ENCODE measurements around the gene LAMTOR5.
"Not testable (repeated sequence)": the region's sequence is repeated elsewhere in the genome, so short reads cannot be mapped to it uniquely, and the experiment has no call there.

LAMTOR5 gene

DNA sequence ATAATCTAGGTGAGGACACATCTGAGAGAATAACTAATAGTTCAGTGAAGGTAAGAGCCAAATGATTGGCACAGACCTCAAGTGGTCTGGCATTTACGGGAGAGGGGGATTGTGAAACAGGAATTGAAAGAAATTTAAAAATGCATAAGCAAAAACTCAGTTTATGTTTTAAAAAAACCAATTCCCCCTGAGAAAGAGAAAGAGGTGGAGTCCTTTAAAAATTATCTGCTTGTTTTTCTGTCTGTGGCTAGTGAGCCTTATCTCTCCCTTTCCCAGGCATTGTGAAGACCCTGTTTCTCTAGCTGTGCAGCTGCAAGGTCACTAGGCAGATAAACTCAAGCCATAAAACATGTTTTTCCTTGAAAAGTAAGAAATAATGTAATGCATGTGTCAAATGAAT is 5.6 kb upstream of the LAMTOR5 start:
- H3K23ac ChIP-seq (ENCODE audit: low read length); DNase-seq; H2AK5ac ChIP-seq (ENCODE audit: low read length); H4K12ac ChIP-seq (ENCODE audit: low read depth, low read length); H3K9me3 ChIP-seq (ENCODE audit: insufficient read depth, low read depth, low read length); H3K14ac ChIP-seq (ENCODE audit: low read length); H2BK12ac ChIP-seq (ENCODE audit: low read length); H3K4ac ChIP-seq (ENCODE audit: low read depth, low read length); H2AFZ ChIP-seq (ENCODE audit: insufficient read depth, low read length, poor library complexity); H4K91ac ChIP-seq (ENCODE audit: low read depth, low read length); H3K79me2 ChIP-seq (ENCODE audit: control insufficient read depth, insufficient read depth, low read length, poor library complexity); H3K9ac ChIP-seq (ENCODE audit: low read length); H3K4me1 ChIP-seq (ENCODE audit: control insufficient read depth in 1 of 2, insufficient read depth in 2 of 2, low read length in 2 of 2); H2BK5ac ChIP-seq (ENCODE audit: low read depth, low read length, poor library complexity); H3K18ac ChIP-seq (ENCODE audit: low read length); H3K4me3 ChIP-seq (ENCODE audit: low read depth, low read length); H3K27ac ChIP-seq (ENCODE audit: low read depth, low read length); H2BK120ac ChIP-seq (ENCODE audit: insufficient read depth, low read length, poor library complexity); H3K36me3 ChIP-seq (ENCODE audit: control insufficient read depth in 1 of 2, insufficient read depth in 2 of 2, low read length in 2 of 2); H4K8ac ChIP-seq (ENCODE audit: low read depth, low read length); H3K79me1 ChIP-seq (ENCODE audit: low read length); H3K4me2 ChIP-seq (ENCODE audit: low read length); H3K27me3 ChIP-seq (ENCODE audit: insufficient read depth, low read length): not testable (repeated sequence)
- no CpG with 5 or more reads among the region's 1 CpG for WGBS (ENCODE audit: extremely low coverage, insufficient coverage, insufficient read length)

DNA sequence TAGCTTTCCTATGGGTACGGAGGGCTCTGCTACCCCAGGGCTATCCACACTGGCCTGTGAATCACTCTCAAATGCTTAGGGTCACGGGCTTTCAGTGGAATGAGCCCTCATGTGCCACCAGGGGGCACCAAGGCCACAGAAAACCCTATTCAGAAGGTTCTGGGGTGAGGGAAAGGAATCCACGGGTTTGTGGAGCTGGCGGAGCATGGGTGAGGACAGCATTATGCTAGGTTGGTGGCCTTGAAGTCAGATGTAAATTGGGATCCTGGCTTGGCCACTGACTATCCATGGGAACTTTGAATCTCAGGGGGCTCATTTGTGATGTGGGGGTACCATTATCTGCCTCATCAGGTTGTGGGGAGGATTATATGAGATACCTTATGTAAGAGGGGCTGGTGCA is 5.1 kb upstream of the LAMTOR5 start:
- Histone ChIP-seq H3K4me2 (ENCODE audit: low read length) (no peak overlapping the region), H4K91ac (ENCODE audit: low read depth, low read length) (no peak overlapping the region), H2AFZ (ENCODE audit: insufficient read depth, low read length, poor library complexity) (no peak overlapping the region), H3K9ac (ENCODE audit: low read length) (no peak overlapping the region), H2BK12ac (ENCODE audit: low read length) (no peak overlapping the region), H3K4me3 (ENCODE audit: low read depth, low read length) (no peak overlapping the region), H3K18ac (ENCODE audit: low read length) (no peak overlapping the region), H2AK5ac (ENCODE audit: low read length) (no peak overlapping the region), H3K9me3 (ENCODE audit: insufficient read depth, low read depth, low read length) (no peaks in the 10 kb centered on the region), H3K14ac (ENCODE audit: low read length) (no peak overlapping the region), H3K23ac (ENCODE audit: low read length) (no peak overlapping the region), H3K4me1 (ENCODE audit: control insufficient read depth in 1 of 2, insufficient read depth in 2 of 2, low read length in 2 of 2) (peaks cover 0 to 2% of the 10 kb centered on the region in 2 experiments), H3K27ac (ENCODE audit: low read depth, low read length) (no peak overlapping the region), H3K79me2 (ENCODE audit: control insufficient read depth, insufficient read depth, low read length, poor library complexity) (peaks cover 2% of the 10 kb centered on the region), H2BK5ac (ENCODE audit: low read depth, low read length, poor library complexity) (no peak overlapping the region), H4K8ac (ENCODE audit: low read depth, low read length) (no peak overlapping the region), H3K36me3 (ENCODE audit: control insufficient read depth in 1 of 2, insufficient read depth in 2 of 2, low read length in 2 of 2) (no peaks in the 10 kb centered on the region), H2BK120ac (ENCODE audit: insufficient read depth, low read length, poor library complexity) (no peak overlapping the region), H4K12ac (ENCODE audit: low read depth, low read length) (no peak overlapping the region), H3K79me1 (ENCODE audit: low read length) (peaks cover 4% of the 10 kb centered on the region), H3K4ac (ENCODE audit: low read depth, low read length) (no peak overlapping the region), H3K27me3 (ENCODE audit: insufficient read depth, low read length) (no peaks in the 10 kb centered on the region)
- no CpG with 5 or more reads among the region's 4 CpGs for WGBS (ENCODE audit: extremely low coverage, insufficient coverage, insufficient read length)
- peak in 1 of 2 donors; percentile 50 for DNase-seq

DNA sequence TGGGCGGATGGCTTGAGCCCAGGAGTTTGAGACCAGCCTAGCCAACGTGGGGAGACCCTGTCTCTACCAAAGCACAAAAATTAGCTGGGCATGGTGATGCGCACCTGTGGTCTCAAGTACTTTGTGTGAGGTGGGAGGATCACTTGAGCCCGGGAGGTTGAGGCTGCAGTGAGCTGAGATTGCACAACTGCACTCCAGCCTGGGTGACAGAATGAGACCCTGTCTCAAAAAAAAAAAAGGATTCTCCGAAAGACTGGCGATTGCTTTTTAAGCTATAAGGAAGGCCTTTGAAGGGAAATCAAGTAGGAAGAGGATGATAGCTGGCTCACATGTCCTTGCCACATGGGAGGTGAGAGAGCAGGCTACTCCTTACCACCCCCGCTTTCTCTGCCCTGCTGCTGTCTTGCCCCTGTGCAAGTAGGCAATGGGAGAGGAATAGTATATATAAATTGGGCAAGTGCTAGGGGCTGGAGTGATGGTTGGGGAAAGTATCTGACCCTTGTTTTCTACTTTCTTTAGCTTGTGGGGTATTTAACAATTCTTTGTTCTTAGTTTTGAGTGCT is 3.8 kb upstream of the LAMTOR5 start:
- Histone ChIP-seq H3K23ac (ENCODE audit: low read length) (no peak overlapping the region), H3K18ac (ENCODE audit: low read length) (no peak overlapping the region), H3K79me1 (ENCODE audit: low read length) (peaks cover 7% of the 10 kb centered on the region), H2BK5ac (ENCODE audit: low read depth, low read length, poor library complexity) (no peak overlapping the region), H3K14ac (ENCODE audit: low read length) (no peak overlapping the region), H4K91ac (ENCODE audit: low read depth, low read length) (no peak overlapping the region), H2AK5ac (ENCODE audit: low read length) (no peak overlapping the region), H3K4me3 (ENCODE audit: low read depth, low read length) (no peak overlapping the region), H2BK120ac (ENCODE audit: insufficient read depth, low read length, poor library complexity) (no peak overlapping the region), H3K9ac (ENCODE audit: low read length) (no peak overlapping the region), H2AFZ (ENCODE audit: insufficient read depth, low read length, poor library complexity) (no peak overlapping the region), H3K27me3 (ENCODE audit: insufficient read depth, low read length) (no peaks in the 10 kb centered on the region), H3K4me1 (ENCODE audit: control insufficient read depth in 1 of 2, insufficient read depth in 2 of 2, low read length in 2 of 2) (peaks cover 0 to 2% of the 10 kb centered on the region in 2 experiments), H3K4ac (ENCODE audit: low read depth, low read length) (no peak overlapping the region), H4K12ac (ENCODE audit: low read depth, low read length) (no peak overlapping the region), H3K9me3 (ENCODE audit: insufficient read depth, low read depth, low read length) (no peaks in the 10 kb centered on the region), H4K8ac (ENCODE audit: low read depth, low read length) (no peak overlapping the region), H3K79me2 (ENCODE audit: control insufficient read depth, insufficient read depth, low read length, poor library complexity) (peaks cover 7% of the 10 kb centered on the region), H2BK12ac (ENCODE audit: low read length) (no peak overlapping the region), H3K36me3 (ENCODE audit: control insufficient read depth in 1 of 2, insufficient read depth in 2 of 2, low read length in 2 of 2) (no peaks in the 10 kb centered on the region), H3K27ac (ENCODE audit: low read depth, low read length) (no peak overlapping the region), H3K4me2 (ENCODE audit: low read length) (no peak overlapping the region)
- DNase-seq = no peak
- WGBS (ENCODE audit: extremely low coverage, insufficient coverage, insufficient read length) = no CpG with 5 or more reads among the region's 7 CpGs

DNA sequence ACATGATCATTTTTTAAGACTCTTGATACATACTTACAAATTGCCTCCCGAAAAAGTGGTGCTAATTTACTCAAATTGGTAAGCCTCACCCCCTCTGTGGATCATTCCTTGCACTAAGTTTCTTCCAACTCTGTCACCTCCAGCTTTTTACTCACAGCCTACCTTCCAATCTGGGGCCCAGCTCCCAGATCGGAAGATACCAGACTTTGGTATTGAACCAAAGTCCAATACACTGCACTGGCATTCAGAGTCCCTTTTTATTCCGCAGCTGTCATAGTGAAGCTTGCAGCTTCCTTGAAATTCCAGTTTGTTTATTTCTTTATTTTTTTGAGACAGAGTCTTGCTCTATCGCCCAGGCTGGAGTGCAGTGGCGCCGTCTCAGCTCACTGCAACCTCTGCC is 1.8 kb upstream of the LAMTOR5 start:
- no peaks in the 10 kb centered on the region for H3K9me3 ChIP-seq (ENCODE audit: insufficient read depth, low read depth, low read length)
- H4K91ac ChIP-seq (ENCODE audit: low read depth, low read length) = no peak overlapping the region
- H2AK5ac ChIP-seq (ENCODE audit: low read length) = no peak overlapping the region
- DNase-seq = no peak
- no peak overlapping the region for H4K8ac ChIP-seq (ENCODE audit: low read depth, low read length)
- H2BK12ac ChIP-seq (ENCODE audit: low read length) = no peak overlapping the region
- H3K23ac ChIP-seq (ENCODE audit: low read length) = no peak overlapping the region
- H2BK120ac ChIP-seq (ENCODE audit: insufficient read depth, low read length, poor library complexity) = no peak overlapping the region
- no peaks in the 10 kb centered on the region for H3K27me3 ChIP-seq (ENCODE audit: insufficient read depth, low read length)
- no peak overlapping the region for H4K12ac ChIP-seq (ENCODE audit: low read depth, low read length)
- H3K27ac ChIP-seq (ENCODE audit: low read depth, low read length) = no peak overlapping the region
- H3K4ac ChIP-seq (ENCODE audit: low read depth, low read length) = no peak overlapping the region
- H3K9ac ChIP-seq (ENCODE audit: low read length) = no peak overlapping the region
- peaks cover 7% of the 10 kb centered on the region for H3K79me1 ChIP-seq (ENCODE audit: low read length)
- peaks cover 2 to 4% of the 10 kb centered on the region in 2 experiments for H3K36me3 ChIP-seq (ENCODE audit: control insufficient read depth in 1 of 2, insufficient read depth in 2 of 2, low read length in 2 of 2)
- H3K4me1 ChIP-seq (ENCODE audit: control insufficient read depth in 1 of 2, insufficient read depth in 2 of 2, low read length in 2 of 2) = peaks cover 0 to 2% of the 10 kb centered on the region in 2 experiments
- H3K4me2 ChIP-seq (ENCODE audit: low read length) = no peak overlapping the region
- H3K4me3 ChIP-seq (ENCODE audit: low read depth, low read length) = no peak overlapping the region
- H3K18ac ChIP-seq (ENCODE audit: low read length) = no peak overlapping the region
- no peak overlapping the region for H2BK5ac ChIP-seq (ENCODE audit: low read depth, low read length, poor library complexity)
- no CpG with 5 or more reads among the region's 6 CpGs for WGBS (ENCODE audit: extremely low coverage, insufficient coverage, insufficient read length)
- H3K14ac ChIP-seq (ENCODE audit: low read length) = no peak overlapping the region
- H3K79me2 ChIP-seq (ENCODE audit: control insufficient read depth, insufficient read depth, low read length, poor library complexity) = peaks cover 7% of the 10 kb centered on the region
- no peak overlapping the region for H2AFZ ChIP-seq (ENCODE audit: insufficient read depth, low read length, poor library complexity)

Data from trophoblast cell (in vitro differentiated cells and primary cell).